ENCODE results near the gene AMBRA1. TPM values are rescaled to one million over a fixed set of nuclear protein-coding genes. Genes with fewer than 3 reads are reported as not detected.

AMBRA1 gene
- polyA plus RNA-seq, 1 of the 3 experiments (the other 2 are of a cell fraction) = 10.4 TPM

- Histone ChIP-seq H3K9me3 (no peaks in the 10 kb centered on the region), H3K36me3 (replicated peaks in 1 of 2; ENCODE audit: control insufficient read depth in 1 of 2, insufficient read depth in 2 of 2, low read length in 1 of 2) (no peaks in the 10 kb centered on the region), H3K79me2 (ENCODE audit: insufficient read depth) (no peaks in the 10 kb centered on the region), H4K20me1 (ENCODE audit: insufficient read depth) (peaks cover 18% of the 10 kb centered on the region), H3K9me2 (no peaks in the 10 kb centered on the region), H3K4me2 (peak overlapping the region; percentile 88), H3K4me3 (ENCODE audit: low read depth in 2 of 2, low read length in 1 of 2) (peak overlapping the region; percentile 53 to 71), H3F3A (replicated peaks; ENCODE audit: insufficient read depth) (peaks cover 17% of the 10 kb centered on the region), H3K4me1 (ENCODE audit: control insufficient read depth in 1 of 2, insufficient read depth in 2 of 2, low read depth in 1 of 2, low read length in 1 of 2) (peaks cover 0 to 27% of the 10 kb centered on the region in 2 experiments; a peak in 2 of 4 replicates), H3K27ac (ENCODE audit: low read depth in 2 of 2, low read length in 1 of 2) (no peak overlapping the region), H3K9ac (no peak overlapping the region), H2AFZ (ENCODE audit: low read depth) (peak overlapping the region; percentile 63; the same call in 1 of the 2 replicates), H3K27me3 (ENCODE audit: insufficient read depth) (peaks cover 15% of the 10 kb centered on the region)
- WGBS (ENCODE audit: low lambda C conversion rate) = 6% methylated on average over 33 of the region's 80 CpGs
- CTCF ChIA-PET = interaction anchor here (0.7 to 7.6 kb wide), 63 partner anchors 10 to 552 kb away, joined by 3 to 204 read pairs (median 5); partner anchors contain the start of genes DGKZ and MDK
- POLR2A ChIA-PET = no interaction called here
- peak; percentile 95 for DNase-seq
- TF ChIP-seq NFIC (IDR thresholded peaks at IDR 0.05; ENCODE audit: borderline replicate concordance) = no peak
- no peak for TF ChIP-seq RFX5 (IDR thresholded peaks at IDR 0.05; ENCODE audit: low read length)
- TF ChIP-seq IRF3 (IDR thresholded peaks at IDR 0.05; ENCODE audit: low read depth, low read length) = 0 out of 2 replicates have a peak, but pooled peaks have one; percentile 13
- TF ChIP-seq YY1 (IDR thresholded peaks at IDR 0.05; ENCODE audit: low read depth) = no peak
- 0 out of 2 replicates have a peak, but pooled peaks have one; percentile 45 for TF ChIP-seq TEAD4 (IDR thresholded peaks at IDR 0.05; ENCODE audit: borderline replicate concordance, insufficient read depth)
- TF ChIP-seq MEF2A (IDR thresholded peaks at IDR 0.05; ENCODE audit: borderline replicate concordance, low read depth) = no peak
- TF ChIP-seq EP300 (IDR thresholded peaks at IDR 0.05; ENCODE audit: borderline replicate concordance in 1 of 2, low read depth in 1 of 2, low read length in 1 of 2) = no peak
- no peak for TF ChIP-seq RXRA (IDR thresholded peaks at IDR 0.05; ENCODE audit: borderline replicate concordance, low read depth)
- TF ChIP-seq SIN3A (IDR thresholded peaks at IDR 0.05; ENCODE audit: borderline replicate concordance, low read depth, low read length) = no peak
- TF ChIP-seq JUND (IDR thresholded peaks at IDR 0.05) = no peak
- no peak for TF ChIP-seq FOXJ3 (CRISPR knock-in tag; IDR thresholded peaks at IDR 0.05)
- TF ChIP-seq, protein P1, sequence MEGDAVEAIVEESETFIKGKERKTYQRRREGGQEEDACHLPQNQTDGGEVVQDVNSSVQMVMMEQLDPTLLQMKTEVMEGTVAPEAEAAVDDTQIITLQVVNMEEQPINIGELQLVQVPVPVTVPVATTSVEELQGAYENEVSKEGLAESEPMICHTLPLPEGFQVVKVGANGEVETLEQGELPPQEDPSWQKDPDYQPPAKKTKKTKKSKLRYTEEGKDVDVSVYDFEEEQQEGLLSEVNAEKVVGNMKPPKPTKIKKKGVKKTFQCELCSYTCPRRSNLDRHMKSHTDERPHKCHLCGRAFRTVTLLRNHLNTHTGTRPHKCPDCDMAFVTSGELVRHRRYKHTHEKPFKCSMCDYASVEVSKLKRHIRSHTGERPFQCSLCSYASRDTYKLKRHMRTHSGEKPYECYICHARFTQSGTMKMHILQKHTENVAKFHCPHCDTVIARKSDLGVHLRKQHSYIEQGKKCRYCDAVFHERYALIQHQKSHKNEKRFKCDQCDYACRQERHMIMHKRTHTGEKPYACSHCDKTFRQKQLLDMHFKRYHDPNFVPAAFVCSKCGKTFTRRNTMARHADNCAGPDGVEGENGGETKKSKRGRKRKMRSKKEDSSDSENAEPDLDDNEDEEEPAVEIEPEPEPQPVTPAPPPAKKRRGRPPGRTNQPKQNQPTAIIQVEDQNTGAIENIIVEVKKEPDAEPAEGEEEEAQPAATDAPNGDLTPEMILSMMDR (IDR thresholded peaks at IDR 0.05) = peak; percentile 82
- peak; percentile 26; the same call in 1 of the 2 replicates for TF ChIP-seq RCOR1 (IDR thresholded peaks at IDR 0.05; ENCODE audit: low read length)
- TF ChIP-seq FOSL2 (IDR thresholded peaks at IDR 0.05; ENCODE audit: borderline replicate concordance, low read depth) = no peak
- TF ChIP-seq TAF1 (IDR thresholded peaks at IDR 0.05; ENCODE audit: borderline replicate concordance, low read depth, low read length) = no peak
- TF ChIP-seq, protein P2, sequence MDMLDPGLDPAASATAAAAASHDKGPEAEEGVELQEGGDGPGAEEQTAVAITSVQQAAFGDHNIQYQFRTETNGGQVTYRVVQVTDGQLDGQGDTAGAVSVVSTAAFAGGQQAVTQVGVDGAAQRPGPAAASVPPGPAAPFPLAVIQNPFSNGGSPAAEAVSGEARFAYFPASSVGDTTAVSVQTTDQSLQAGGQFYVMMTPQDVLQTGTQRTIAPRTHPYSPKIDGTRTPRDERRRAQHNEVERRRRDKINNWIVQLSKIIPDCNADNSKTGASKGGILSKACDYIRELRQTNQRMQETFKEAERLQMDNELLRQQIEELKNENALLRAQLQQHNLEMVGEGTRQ (IDR thresholded peaks at IDR 0.05; ENCODE audit: borderline replicate concordance, low read depth, low read length) = no peak
- no peak for TF ChIP-seq FOXM1 (IDR thresholded peaks at IDR 0.05; ENCODE audit: low read depth)
- no peak for TF ChIP-seq TCF12 (IDR thresholded peaks at IDR 0.05)
- no peak for TF ChIP-seq EZH2phosphoT487 (IDR thresholded peaks at IDR 0.05; ENCODE audit: borderline replicate concordance, low read depth)
- TF ChIP-seq GABPA (IDR thresholded peaks at IDR 0.05; ENCODE audit: low read depth) = no peak
- no peak for TF ChIP-seq POLR2AphosphoS5 (IDR thresholded peaks at IDR 0.05; ENCODE audit: low read depth, low read length)
- TF ChIP-seq NRF1 (IDR thresholded peaks at IDR 0.05; ENCODE audit: low read depth, low read length) = no peak
- TF ChIP-seq, protein P3, sequence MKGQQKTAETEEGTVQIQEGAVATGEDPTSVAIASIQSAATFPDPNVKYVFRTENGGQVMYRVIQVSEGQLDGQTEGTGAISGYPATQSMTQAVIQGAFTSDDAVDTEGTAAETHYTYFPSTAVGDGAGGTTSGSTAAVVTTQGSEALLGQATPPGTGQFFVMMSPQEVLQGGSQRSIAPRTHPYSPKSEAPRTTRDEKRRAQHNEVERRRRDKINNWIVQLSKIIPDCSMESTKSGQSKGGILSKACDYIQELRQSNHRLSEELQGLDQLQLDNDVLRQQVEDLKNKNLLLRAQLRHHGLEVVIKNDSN (IDR thresholded peaks at IDR 0.05; ENCODE audit: borderline replicate concordance, low read depth) = no peak
- no peak for TF ChIP-seq ZBTB33 (IDR thresholded peaks at IDR 0.05; ENCODE audit: borderline replicate concordance, low read depth)
- TF ChIP-seq RAD21 (IDR thresholded peaks at IDR 0.05; ENCODE audit: low read length) = peak; percentile 80
- no peak for TF ChIP-seq ELF1 (IDR thresholded peaks at IDR 0.05)
- no peak for TF ChIP-seq GATA2 (CRISPR knock-in tag; IDR thresholded peaks at IDR 0.05)
- TF ChIP-seq SMC3 (IDR thresholded peaks at IDR 0.05; ENCODE audit: low read depth, low read length) = peak; percentile 81
Measured at GRCh38 chr11:46389450-46390330, 204.1 kb downstream of the AMBRA1 start.
